Hematopoietic multipotent progenitor cell treated with erythropoietin and hydrocortisone succinate and interleukin-3 and kit ligand, for 6 days (in vitro differentiated cells): ENCODE data around the gene CGREF1.
A peak's percentile ranks its signal among the peaks of the same experiment; 100 is the strongest.

Experiments
- DNase-seq: peaks from one replicate; pipeline ENCODE4 v3.0.0-alpha.2; 2015

CGREF1 gene

DNA sequence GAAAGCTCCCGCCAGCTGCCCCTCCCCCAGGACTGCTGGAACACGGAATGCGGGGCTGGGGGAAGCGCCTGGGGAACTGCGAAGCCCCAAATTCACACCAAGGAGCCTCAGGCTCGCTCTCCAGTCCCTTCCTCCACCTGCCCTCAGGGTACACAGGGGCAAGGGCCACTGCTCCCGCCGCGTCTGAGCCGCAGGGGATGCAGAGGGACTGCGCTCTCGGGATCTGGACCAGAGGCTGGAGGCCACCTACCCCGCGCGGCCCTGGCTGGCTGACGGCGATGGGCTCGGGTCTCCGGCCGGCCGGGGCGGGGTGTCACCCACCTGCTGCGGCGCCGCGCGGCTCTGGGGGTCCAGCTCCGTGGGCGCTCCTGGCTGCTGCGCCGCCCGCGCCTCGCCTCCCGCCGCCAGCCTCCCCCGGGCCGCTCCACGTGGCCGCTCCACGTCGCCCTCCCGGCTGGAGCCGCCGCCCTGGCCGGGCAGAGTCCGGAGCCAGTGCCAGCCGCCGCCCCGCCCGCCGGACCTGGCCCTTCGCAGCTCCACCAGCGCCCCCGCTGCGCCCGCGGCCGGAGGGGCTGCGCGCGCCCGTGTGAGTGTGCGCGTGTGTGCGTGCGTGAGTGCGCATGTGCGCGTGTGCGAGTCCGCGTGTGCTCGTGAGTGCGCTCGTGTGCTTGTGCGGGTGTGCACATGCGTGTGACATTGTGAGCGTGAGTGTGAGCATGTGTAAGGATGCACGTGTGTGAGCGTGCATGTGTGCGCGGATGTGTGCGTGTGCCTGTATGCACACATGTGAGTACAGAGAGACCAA lies at the start of gene CGREF1:
CGREF1 (minus strand) TSS at position 604 of the 805 bp plus-strand sequence. CDS start 14,762 bp downstream, outside the sequence.
- peak; percentile 24 for DNase-seq

DNA sequence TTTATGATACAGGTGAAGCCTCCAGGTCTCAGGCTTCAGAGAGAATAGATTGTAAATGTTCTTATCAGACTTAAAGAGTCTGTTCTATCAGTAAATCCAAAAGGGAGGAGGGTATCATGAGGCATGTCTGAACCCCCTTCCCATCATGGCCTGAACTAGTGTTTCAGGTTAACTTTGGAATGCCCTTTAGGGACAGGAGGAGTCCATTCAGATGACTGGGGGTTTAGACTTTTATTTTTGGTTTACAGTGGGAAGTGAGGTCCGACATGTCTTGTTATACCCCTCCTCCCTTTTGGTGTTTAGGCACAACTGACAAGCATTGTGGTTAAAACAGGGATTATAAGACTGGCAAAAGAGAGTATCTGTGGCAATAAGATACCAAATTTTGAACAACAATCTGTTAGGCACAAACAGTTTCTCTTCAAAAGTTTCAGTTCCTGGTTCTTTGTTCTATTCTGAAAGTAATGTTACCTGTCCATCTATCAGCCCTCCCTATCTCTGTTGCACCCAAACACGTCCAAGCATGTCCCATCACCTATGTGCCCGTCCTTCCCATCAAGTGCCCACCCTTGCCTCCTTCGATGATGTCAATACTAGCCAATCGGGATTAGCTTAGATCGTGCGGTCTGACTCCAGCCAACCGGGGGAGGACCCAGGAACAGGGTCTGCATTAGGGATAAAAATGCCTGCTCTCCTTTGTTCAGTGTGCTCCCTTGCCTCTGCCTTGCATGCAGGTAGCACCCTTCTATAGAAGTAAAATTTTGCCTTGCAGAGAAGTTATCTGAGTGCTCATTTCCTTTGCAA lies 46.2 kb upstream of the CGREF1 start:
- no peak for DNase-seq

DNA sequence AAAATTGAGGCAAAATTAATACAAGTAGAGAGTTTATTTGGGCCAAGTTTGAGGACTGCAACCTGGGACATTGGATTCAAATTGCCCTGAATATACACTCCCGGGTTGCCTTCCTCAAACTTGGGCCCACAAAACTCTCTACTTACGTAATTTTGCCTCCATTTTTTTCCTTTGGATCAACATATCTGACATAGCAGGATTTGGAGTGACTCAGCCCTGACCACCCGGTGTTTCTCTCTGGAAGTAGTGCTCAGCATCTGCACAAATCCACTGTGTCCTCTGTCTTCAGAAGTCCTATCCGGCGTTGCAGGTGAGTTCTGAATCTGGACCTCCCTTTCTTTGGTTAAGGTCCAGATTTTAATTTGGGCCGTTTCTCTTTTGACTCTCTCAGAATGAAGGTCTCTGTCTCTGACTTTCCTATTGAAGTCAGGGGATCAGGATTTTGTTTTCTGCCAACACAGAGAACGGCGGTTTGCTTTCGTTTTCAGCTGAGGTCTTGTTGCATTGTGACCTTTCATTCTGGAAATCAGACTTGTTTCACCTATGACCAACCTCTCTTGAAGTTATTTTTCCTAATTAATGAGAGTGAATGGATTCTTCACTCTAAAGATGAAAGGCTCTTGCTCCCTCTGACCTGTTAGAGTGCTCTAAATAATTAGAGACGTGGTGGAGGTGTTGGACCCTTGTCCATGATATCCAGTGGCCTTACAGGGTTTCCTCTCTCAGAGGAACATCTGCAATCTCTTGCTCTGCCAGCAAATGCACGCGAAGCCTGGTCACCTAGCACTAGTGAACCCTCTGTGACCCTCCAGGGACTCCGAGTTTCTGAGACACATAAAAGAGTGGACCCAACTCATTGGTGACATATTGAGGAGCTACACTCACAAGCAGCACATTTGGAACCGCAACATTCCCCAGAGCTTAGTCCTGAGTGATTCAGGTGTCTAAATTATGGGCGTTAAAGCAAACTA lies 43.5 kb upstream of the CGREF1 start:
- DNase-seq, result no peak

GRCh38 chr2:27160191-27160590 lies 41.3 kb upstream of the CGREF1 start:
- no peak for DNase-seq

DNA sequence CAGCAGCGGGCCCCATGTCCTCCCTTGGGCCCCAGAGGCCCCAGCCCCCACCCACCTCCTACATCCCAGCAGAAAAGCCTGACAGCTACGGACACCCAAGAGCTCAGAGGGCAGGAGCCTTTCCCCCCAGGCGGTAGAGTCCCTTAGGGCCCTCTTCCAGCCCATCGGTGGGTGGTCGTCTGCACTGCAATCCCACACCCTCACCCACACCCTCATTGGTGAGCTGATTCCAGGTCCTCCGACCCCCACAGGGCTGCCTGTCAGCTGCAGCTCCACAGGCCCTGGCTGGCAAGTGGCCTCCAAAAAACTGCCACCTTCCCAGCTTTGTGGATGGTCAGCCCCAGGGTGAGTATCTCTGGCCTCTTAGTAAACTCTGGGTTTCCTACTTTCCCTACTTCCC lies 40.3 kb upstream of the CGREF1 start:
- DNase-seq, result no peak

DNA sequence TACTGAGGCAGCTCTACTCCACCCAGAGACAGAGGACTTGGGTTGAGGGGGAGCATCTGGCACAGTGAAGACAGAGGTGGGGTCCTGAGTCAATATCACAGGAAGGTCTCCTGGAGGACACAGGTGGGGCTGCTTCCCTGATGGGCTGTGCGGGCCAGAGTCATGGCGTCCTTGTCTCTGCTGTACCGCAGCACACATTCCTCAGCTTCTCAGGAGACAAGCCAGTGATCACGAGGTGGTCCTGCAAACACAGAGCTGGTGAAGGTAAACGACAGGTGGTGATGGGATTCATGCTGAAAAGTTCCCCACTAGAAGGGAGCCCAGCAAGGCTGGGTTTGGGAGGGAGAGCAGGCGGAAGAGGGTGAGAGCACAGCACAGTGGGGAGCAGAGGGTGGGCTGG lies 39.5 kb upstream of the CGREF1 start:
- DNase-seq, result no peak

DNA sequence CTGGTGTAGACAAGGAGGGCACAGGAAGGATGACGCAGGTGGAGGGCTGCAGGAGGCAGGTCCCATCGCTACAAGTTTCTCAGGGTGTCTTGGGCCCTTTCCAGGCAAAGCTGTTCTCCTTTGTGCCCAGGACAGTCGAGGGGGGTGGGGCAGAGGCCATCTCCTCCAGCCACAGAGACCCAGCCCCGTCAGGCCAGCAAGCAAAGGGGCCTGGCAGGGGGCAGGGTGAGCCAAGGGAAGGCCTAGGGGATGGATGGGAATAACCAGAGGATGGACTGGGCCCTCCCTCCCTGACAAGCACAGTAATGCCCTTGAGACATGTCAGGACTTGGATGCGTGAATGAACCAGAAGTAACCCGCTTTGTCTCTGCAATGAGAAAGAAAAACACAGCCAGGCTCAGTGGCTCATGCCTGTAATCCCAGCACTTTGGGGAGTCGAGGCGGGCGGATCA lies 36.2 kb upstream of the CGREF1 start:
- no peak for DNase-seq

DNA sequence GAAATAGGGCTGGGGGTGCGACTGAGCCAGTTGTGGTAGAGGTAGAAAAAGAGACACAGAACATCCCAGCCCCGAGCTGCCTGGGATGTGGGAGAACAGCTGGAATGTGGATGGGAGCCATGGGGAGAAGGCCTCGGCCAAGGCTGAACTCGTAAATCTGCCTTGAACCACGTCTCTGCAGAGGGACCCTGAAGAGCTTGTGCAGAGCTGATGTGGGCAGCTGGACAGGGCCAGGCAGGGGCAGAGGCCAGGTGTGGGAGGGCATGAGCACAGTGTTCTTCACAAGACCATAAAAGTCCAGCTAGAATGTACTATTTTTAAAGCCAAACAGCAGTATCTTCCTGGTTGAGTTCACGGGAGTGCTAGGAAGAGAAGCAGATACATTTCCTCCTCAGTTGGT lies 35.6 kb upstream of the CGREF1 start:
- DNase-seq, result no peak

DNA sequence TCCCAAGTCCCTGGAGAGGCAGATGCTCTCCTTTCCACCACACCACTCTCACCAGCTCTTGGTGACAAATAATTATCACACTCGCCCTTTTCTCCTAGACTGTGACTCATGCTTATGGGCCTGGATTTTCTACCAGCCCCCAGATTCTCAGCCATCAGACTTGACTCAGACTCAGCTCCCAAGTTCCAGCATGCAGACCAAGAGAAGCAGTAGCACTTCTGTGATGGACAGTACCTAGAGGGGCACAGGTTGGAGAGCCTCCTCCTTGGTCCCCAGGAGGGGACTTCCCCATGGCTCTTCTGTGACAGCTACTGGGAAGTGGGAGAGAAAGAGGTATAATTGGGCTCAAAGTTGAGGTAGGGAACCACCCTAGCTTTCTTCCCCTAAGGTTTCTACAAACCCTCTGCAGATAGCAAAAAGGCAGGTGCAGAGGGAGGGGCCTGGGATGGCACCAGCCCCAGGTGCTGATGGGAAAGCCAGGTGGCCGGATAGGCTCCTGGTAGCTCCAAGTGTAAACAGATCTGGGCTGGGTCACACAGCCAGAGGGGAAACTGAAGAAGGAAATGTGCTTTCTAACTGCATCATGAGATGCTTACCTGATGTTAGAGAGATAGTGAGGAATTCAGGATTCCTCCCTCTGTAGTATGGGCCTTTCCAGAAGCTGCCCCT lies 34.0 kb upstream of the CGREF1 start:
- no peak for DNase-seq

DNA sequence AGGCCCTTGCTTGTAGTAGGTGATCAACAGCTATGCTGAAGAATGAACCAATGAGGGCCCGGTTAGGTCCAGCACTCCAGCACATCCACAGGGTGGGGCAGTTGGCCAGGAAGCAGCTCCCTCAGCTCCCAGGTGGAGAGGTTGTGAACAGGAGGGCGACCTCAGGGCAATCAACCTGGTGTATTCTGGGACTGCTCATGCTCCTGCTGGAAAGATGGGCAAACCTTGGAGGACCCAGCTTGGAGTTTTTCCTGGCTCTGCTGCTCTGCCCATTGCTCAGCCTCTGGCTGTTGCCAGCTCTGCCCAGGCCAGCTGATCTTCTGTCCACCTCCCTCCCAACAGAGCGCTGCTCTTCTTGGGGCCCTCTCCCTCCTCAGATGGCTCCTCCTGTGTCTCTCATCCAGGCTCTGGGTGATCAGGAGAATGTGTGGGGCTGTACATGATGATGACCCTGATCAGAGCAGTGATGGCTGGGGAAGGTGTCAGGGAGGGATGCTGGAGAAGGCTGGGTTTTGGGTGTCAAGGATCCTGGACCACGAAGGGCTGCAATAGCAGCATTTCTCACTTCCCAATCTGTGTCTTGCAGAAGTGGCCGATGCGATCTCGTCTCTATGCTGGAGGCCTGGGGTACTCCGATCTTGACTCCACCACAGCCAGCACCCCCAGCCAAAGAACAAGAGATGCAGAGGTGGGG lies 33.3 kb upstream of the CGREF1 start:
- no peak for DNase-seq

- no peak for DNase-seq
These were observed 31.8 kb upstream of the CGREF1 start for GRCh38 chr2:27150639-27151230.

DNA sequence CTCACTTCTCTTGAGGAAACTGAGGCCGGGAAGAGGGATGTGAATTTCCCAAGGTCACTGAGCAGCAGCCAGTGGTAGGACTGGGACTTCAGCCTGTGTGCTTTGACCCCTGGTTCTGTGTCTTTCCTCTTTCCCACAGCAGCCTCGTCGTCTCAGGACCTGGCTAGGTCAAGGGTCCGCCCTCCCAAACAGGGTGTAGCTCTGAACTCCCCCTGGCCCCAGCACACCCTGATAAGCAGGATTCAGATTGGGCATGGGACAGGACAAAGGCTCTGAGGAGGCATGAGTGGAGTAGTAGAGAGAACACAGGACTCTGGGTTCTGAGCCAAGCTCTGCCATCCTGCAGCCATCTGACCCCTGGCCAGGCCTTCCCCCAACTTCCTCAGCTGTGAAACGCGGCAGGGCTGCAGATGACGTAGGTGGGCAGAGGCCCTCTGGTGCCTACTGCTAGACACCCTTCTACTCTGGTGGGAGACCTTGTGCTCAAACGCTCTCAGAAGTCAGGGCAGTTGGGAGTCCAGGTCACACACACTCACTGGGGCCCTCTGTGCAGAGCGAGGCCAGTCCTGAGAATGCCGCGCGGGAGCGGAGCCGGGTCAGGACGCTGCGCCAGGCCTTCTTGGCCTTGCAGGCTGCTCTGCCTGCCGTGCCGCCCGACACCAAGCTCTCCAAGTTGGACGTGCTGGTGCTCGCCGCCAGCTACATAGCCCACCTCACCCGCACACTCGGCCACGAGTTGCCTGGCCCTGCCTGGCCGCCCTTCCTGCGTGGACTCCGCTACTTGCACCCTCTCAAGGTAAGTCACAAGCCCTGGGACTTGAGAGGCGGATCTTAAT lies 30.9 kb upstream of the CGREF1 start:
- DNase-seq, result no peak

GRCh38 chr2:27148801-27149439 lies 30.0 kb upstream of the CGREF1 start, which contains the start of gene TCF23:
Gene TCF23, plus strand, starts transcription at chr2:27149004. Its CDS starts 130 bp downstream, at chr2:27149134.
- no peak for DNase-seq

DNA sequence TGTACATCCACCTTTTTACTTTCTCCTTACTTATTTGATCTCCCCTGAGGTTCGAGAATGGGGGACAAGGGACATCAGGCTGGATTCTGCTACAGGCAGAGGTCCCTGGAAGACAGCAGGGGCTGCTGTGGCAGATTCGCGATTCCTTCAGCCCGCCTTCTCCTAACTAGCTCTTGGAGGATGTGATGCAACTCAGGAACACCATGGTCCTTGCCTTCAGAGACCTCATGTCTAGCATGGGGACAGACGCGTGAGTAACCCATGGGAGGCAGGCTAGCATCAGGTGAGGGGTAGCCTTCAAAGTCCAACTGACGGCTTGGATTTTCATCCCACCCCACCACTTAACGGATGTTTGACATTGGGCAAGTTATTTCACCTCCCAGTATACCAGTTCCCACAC lies 29.0 kb upstream of the CGREF1 start:
- DNase-seq, result no peak

GRCh38 chr2:27145682-27146081 lies 26.8 kb upstream of the CGREF1 start:
- DNase-seq, result no peak

DNA sequence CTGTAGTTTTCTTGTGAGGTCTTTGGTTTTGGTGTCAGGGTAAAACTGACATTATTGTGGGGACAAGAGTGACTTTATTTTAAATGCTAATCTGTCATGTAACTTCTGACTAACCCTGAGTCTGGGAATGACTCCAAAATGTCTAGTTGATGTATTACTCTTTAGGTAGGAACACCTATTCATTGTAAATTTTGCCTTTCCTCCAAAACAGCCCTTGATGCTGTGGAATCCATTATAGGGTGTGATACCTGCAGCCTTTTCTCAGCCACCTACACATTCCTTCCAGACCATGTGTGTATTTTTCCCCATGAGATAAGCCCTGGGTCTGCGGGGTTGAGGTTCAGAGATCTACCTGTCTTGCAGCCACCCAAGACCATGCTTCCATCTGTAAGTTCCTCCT lies 24.4 kb upstream of the CGREF1 start:
- no peak for DNase-seq

- no peak for DNase-seq
These were observed 20.4 kb upstream of the CGREF1 start, which contains the start of gene PRR30 for GRCh38 chr2:27139310-27139709. Gene PRR30, minus strand, starts transcription at chr2:27139410. Its CDS starts 1,081 bp downstream, at chr2:27138329.

DNA sequence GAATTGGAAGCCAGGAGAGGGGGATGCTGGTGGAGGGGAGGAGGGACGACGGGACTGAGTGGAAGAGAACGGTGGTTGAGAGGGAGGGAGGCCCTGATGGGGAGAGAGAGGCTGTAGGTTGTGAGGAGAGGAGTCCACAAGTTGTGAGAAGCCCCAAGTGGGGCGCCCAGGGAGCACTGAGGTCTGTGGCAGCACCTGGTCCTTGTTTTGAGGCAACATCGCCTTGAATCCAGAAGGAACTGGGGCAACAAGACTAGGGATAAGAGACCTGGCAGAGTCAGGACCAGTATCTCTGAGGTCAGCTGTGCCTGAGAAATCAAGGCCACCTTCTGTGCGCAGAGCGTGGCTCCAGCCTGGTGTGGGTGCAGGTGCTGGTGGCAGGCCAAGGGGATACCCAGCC lies 19.2 kb upstream of the CGREF1 start:
- no peak for DNase-seq

- no peak for DNase-seq
These were observed 18.5 kb upstream of the CGREF1 start for GRCh38 chr2:27137322-27137935.
